A204.1 (cell line): ENCODE results near the gene CCHCR1.

Source experiments
- FAIRE-seq: peaks from 2 replicates; lab custom pipeline; 2012; peaks lifted over from hg19 to GRCh38; lab: Jason Lieb, UNC

Gene CCHCR1

GRCh38 chr6:31161216-31162126, 3.9 kb upstream of the CCHCR1 start:
- no peak for FAIRE-seq

- no peak for FAIRE-seq
These were observed 1.6 kb upstream of the CCHCR1 start for GRCh38 chr6:31158863-31159855.

- peak; percentile 99 for FAIRE-seq
These were observed 699 bp upstream of the CCHCR1 start, which contains the start of gene TCF19 for GRCh38 chr6:31158140-31158862. Gene TCF19 (plus strand): TSS chr6:31158589. CDS start chr6:31159470, 881 bp downstream.

GRCh38 chr6:31156641-31157040, 961 bp downstream of the CCHCR1 start:
- FAIRE-seq = no peak

GRCh38 chr6:31154436-31154835, 3.2 kb downstream of the CCHCR1 start:
- no peak for FAIRE-seq

GRCh38 chr6:31152781-31153180, 4.8 kb downstream of the CCHCR1 start:
- FAIRE-seq = no peak

- no peak for FAIRE-seq
These were observed 7.7 kb downstream of the CCHCR1 start for GRCh38 chr6:31149827-31150447.

GRCh38 chr6:31145386-31145785, 12.2 kb downstream of the CCHCR1 start:
- no peak for FAIRE-seq

GRCh38 chr6:31144970-31145340, 12.6 kb downstream of the CCHCR1 start:
- no peak for FAIRE-seq

- no peak for FAIRE-seq
These were observed 13.2 kb downstream of the CCHCR1 start for GRCh38 chr6:31144296-31144969.

GRCh38 chr6:31143148-31143547, 14.5 kb downstream of the CCHCR1 start:
- no peak for FAIRE-seq

GRCh38 chr6:31142361-31142761, 15.2 kb downstream of the CCHCR1 start:
- no peak for FAIRE-seq

GRCh38 chr6:31140643-31141042, 17.0 kb downstream of the CCHCR1 start:
- no peak for FAIRE-seq

- no peak for FAIRE-seq
These were observed 18.0 kb downstream of the CCHCR1 start for GRCh38 chr6:31139599-31139998.

GRCh38 chr6:31138982-31139381, 18.6 kb downstream of the CCHCR1 start, which contains the start of gene PSORS1C2:
Gene PSORS1C2 (minus strand): TSS chr6:31139066. CDS start chr6:31139026, 40 bp downstream.
- no peak for FAIRE-seq

GRCh38 chr6:31135710-31136109, 21.9 kb downstream of the CCHCR1 start:
- no peak for FAIRE-seq

GRCh38 chr6:31132806-31133205, 24.8 kb downstream of the CCHCR1 start:
- no peak for FAIRE-seq

- FAIRE-seq = no peak
These were observed 26.0 kb downstream of the CCHCR1 start for GRCh38 chr6:31131595-31131994.

- no peak for FAIRE-seq
These were observed 26.9 kb downstream of the CCHCR1 start for GRCh38 chr6:31130751-31131150.

GRCh38 chr6:31129130-31129529, 28.5 kb downstream of the CCHCR1 start:
- FAIRE-seq = no peak

- no peak for FAIRE-seq
These were observed 29.4 kb downstream of the CCHCR1 start for GRCh38 chr6:31128093-31128676.
